Activated CD4-positive, CD25-positive, alpha-beta regulatory T cell treated with anti-CD3 and anti-CD28 coated beads, Interleukin-2, amount 50 U/mL, for 24 hours (primary cell): Measurements from ENCODE around the gene KATNB1.
"Not testable (repeated sequence)": the region's sequence is repeated elsewhere in the genome, so short reads cannot be mapped to it uniquely, and the experiment has no call there.

ENCODE experiments used
- ATAC-seq, 2 donors: fragments of 150-1000 bp; cut with Tn5 transposase; one replicate each; pipeline ENCODE4 v1.10.0; 2021; ENCODE audit warnings: mild to moderate bottlenecking in 1 of 2, moderate library complexity in 1 of 2

Gene KATNB1

DNA sequence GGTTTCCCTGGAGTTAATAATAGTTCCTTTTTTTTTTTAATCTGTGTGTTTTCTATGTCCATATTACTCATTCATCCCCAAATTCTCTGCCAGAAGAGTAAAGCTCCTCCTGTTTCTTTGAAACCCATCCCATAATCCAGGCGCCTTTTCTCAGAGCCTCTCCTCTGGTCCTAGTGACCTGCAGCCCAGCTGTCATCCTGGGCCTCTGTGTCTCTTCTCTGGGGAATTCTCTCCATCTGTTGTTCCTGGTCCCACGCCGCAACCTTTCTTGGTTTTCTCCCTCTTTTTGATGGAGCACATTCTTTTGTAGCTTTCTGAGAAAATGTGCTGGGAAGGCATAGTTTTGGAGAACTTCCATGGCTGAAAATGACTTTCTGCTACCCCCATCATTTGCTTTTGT, 10.2 kb downstream of the KATNB1 start:
- ATAC-seq = no peak

DNA sequence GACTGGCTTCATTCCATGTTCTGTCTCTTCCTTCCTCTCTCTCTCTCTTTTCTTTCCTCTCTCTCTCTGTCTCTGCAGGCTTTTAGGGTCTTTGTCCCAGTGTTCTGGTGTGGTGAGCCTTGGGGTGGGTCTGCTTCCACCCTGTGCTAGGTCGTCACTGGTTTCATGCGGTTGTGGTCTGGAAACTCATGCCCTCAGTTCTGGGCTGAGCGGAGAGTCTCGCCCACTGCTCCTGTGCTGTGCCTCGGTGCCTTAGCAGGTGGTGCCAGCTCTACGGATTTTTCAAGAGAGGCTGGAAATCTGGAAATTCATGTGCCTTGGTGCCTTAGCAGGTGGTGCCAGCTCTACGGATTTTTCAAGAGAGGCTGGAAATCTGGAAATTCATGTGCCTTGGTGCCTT, 10.7 kb downstream of the KATNB1 start:
- not testable (repeated sequence) for ATAC-seq

DNA sequence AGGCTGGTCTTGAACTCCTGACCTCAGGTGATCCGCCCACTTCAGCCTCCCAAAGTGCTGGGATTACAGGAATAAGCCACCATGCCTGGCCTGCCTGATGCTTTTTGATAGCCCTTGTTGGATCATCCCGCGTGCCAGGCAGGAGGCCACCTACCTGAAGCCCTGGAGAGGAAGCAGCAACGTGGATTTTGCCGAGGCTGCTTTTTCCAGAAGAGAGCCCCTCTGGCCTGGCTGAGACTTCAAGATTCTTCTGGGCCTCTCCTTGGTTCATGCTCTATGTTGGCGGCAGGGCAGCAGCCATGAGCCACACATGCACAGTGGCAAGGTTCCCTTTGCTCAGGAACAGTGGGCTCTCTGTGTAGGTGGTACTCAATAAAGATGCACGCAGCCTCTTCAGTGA, 11.5 kb downstream of the KATNB1 start:
- ATAC-seq = no peak

DNA sequence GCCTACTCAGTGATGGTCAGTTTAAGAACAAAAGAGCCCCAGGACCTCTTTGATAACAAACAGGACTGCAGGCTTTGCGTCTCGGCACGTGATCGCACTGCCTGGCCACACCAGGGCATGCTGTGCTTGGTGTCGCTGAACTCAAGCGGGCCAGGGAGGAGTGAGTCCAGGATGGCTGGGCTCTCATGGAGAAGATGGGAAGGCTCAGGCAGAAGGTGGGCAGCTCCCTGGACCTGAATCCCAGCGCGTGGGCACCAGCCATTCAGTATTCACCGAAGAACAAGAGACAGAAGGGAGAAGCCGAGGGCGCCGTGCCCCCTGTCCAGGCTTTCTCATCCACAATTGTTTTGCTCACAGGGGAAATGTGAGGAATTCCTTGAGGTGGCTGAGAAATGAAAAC, 11.9 kb downstream of the KATNB1 start:
- no peak for ATAC-seq

DNA sequence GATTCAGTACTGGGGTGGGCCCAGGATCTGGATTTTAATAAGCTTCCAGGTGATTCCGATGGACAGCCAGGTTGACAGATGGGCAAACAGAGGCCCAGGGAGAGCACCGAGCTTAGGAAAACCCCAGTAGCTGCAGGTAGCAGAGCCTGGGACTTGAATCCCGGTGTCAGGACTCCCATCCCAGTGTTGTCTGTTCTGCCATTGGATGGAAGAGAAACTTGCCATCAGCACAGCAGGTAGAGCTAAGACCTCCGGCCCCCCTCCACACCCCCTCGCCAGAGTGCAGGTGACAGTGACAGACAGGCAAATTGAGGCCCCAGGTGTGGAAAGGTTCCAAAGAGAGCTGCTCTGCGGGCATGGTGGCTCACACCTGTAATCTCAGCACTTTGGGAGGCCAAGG, 12.4 kb downstream of the KATNB1 start:
- ATAC-seq = no peak

DNA sequence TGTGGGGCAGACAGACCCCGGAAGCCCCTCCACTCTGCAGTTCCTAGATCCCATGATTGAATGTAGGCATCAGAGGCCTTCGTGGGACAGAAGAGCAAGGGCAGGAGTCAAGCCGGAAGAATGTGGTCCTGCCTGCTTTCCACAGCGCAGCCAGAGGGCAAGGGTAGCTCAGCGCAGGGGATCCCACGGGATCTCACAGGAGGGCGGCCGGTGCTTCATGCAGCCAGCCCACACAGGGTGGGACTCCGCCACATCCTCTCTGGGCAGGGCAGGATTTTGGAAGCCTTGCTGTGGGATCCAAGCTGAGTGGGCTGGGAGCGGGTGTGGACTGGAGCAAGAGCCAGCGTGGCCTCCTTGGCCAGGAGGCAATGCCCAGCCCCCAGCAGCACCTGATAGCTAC, 13.0 kb downstream of the KATNB1 start:
- no peak for ATAC-seq

DNA sequence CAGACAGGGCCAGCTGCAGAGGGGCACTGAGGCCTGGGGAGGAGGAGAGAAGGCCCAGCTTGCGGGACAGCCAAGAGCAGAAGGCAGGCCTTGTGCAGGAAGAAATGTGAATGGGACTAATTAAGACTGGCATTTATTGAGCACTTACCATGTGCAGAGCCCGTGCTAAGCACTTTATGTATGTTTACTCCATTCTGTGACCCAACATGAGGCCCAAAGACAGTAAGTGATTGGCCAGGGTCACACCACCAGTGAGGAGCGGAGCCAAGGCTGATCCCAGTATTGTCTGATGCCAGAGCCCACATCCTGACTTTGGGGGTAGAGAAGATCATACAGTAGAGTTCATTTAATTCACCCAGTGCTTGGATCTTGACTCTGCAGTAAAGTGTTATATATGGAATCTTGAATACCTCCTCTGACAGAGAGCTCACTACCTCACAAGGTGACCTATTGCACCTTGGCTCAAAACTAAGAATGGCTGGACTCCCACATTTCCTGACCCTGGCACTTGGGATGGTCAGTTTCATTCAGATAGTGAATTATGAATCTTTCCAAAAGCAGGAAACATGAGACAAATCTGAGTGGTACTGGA, 13.6 kb downstream of the KATNB1 start:
- ATAC-seq = no peak

DNA sequence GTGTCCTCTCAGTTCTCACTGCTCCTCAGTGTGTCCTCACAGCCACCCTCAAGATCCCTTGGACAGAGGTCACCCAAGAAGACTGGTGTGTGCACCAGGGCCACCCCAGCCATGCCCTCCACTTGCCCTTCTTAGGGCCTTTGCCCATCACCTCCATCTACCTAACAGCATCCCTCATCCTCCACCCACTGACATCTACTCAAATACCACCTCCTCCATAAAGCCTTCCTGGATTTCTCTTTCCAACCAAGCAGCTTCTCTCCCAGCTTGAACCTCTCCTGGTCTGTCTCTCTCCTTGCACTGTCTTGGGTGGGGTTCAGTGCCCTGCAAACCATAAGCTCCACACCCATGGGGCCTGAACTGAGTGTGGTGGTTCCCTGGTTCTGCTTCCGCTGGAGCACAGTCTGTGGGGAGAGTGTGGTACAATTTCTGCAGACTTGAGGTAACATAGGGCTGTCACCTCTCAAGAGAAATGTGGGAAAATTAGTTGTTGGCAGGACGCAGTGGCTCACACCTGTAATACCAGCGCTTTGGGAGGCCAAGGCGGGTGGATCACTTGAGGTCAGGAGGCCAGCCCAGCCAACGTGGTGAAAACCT, 14.4 kb downstream of the KATNB1 start:
- no peak for ATAC-seq

DNA sequence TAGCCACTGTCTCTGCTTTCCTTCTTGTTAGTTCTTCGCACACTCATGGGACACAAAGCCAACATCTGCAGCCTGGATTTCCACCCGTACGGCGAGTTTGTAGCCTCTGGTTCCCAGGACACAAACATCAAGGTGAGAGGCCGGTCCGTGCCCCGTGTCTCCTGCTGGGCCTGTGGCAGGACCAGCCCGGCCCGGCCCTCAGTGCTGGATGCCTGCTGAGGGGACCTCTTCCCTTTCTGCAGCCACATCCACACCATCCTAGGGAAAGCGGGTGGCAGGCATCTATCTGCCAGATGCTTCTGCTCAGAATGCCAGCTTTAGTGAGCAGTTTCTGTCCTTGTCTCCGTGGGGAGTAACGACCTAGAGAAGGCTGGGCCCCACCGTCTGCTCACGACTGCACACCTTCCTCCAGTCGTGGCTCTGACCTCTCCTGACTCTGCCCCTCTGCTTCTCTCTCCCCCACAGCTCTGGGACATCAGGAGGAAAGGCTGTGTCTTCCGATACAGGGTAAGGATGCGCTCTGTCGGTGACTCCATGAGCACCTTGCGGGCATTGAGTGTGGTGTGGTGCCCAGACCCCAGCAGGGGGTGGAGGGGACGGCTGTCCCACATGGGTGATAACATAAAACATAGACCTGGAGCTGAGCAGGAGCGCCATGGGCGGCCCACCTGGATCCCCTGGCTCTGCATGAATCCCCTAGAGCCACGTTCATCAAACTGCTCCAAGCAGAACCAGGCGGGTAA, 15.4 kb downstream of the KATNB1 start:
- ATAC-seq = no peak

DNA sequence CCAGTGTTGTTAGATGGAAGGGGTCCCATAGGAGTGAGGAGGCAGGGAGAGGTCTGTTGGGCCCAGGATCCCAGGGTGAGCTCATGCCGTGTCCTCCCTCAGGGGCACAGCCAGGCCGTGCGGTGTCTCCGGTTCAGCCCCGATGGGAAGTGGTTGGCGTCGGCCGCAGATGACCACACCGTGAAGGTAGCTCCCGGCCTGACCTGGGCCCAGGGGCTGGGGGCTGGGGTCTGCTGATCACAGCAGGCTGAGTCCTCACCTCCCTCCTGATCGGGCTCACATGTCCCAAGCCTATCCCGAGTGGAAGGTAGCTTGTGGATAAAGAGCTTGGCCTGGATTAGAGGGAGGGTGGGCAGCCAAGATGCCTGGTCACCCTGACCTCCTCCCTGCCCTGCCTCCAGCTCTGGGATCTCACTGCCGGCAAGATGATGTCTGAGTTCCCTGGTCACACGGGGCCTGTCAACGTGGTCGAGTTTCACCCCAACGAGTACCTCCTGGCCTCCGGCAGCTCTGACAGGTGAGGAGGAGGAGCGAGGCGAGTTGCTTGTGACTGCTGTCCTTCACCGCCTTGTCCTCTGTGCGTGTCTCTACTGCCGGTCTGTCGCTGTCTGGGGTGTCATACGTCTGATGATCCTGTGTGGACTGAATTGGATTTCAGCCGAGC, 16.1 kb downstream of the KATNB1 start:
- ATAC-seq = peak in 1 of 2 donors; percentile 8

DNA sequence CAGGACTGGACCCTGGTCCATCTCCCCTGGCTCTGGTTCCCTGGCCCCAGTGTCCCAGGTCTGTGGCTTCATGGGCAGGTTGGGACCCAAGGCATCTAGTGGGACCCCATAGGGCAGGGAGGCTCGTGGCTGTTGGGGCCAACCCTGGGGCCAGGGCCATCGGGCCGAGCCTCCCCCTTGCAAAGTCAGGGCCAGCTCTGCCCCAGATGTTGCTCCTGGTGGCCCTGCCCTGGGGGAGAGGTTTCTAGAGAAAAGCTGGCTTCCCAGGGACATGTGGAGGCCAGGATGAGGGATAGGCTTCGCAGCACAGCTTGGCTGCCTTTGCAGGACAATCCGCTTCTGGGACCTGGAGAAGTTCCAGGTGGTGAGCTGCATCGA, 16.6 kb downstream of the KATNB1 start:
- no peak for ATAC-seq

DNA sequence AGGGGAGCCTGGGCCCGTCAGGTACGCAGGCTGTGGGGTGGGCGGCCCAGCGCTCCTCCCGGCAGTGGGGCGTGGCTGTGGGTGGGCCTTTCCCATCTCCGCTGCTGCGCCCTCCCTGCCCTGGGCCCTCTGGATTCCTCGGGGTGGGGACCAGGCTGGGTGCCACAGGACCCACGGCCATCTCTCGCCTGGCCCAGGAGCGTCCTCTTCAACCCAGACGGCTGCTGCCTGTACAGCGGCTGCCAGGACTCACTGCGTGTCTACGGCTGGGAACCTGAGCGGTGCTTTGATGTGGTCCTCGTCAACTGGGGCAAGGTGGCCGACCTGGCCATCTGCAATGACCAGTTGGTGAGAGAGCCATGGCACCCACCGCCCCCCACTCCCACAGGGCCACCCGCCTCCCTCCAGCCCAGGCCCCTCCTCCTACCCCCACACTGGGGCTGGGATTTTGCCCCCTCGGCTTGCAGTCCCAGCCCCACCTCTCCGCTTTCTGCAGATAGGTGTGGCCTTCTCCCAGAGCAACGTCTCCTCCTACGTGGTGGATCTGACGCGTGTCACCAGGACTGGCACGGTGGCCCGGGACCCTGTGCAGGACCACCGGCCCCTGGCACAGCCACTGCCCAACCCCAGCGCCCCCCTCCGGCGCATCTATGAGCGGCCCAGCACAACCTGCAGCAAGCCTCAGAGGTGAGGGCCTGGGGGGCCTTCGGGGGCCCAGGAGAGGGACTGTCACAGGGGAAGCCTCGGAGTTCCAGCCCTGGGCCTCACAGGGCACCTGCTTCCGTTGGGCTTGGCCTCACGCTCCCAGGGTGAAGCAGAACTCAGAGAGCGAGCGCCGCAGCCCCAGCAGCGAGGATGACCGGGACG, 17.2 kb downstream of the KATNB1 start:
- ATAC-seq = no peak

DNA sequence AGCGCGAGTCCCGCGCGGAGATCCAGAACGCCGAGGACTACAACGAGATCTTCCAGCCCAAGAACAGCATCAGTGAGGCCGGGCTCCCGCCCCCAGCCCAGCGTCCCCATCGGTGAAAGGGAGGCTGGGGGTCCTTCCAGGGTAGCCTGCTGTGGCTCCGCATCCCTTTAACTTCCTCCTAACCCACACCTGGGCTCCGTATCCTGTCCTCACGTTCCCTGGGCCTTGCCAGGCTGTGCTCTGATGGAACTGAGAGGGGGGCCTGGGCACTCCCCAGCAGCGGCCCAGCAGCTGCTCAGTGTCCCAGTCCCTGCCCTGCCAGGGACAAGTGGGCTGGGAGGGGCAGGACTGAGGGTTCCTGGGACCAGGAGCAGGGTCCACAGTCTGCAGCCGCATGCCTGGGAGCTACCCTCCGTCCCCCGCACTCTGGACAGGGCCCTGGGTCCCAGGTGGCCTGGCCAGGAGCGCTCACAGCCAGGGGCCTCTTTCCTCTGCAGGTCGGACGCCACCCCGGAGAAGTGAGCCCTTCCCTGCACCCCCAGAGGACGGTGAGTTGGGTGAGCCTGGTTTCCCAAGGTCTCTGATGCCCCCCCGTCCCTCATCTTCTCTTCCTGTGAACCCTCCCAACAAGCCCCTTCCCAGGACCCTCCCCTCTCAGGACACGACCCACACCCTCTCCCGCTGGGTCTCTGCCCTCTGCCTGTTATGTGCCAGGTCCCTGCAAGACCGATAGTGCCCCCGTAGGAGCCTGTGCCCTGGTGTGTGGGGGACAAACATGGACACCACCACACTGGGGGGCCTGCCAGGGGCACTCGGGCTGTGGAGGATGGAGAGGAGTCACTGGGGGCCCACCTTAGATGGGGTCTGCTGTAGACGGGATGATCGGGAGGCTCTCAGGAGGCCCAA, 18.1 kb downstream of the KATNB1 start:
- ATAC-seq = no peak

DNA sequence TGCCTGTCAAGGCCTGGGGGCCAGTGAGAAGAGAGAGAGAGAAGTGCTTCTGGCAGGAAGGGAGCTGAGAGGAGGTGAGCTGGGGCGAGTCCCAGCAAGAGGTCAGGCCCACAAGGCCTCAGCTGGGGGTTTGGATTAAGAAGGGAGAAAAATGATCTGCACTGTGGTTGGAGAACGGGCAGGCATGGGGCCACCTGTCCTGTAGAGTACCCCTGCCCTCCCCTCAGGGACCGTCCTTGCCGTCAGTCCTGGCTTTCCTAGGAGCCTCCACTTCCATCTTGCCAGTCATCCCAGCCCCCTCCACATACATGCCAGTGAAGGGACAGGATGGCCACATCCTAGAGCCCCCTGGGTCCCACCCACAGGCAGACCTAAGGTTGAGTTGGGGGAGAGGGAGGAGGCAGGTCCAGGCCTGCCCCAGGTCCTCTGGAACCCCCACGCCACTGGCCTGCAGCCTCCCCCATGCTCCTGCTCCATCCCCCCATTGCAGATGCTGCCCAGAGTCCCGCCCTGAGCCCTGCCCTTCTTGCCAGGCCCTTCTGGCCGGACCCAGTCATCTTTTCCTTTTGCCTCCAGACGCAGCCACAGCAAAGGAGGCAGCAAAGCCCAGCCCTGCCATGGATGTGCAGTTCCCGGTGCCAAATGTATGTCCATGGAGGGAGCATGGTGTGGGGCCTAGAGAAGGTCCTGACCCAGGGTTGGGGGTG, 18.9 kb downstream of the KATNB1 start:
- no peak for ATAC-seq

DNA sequence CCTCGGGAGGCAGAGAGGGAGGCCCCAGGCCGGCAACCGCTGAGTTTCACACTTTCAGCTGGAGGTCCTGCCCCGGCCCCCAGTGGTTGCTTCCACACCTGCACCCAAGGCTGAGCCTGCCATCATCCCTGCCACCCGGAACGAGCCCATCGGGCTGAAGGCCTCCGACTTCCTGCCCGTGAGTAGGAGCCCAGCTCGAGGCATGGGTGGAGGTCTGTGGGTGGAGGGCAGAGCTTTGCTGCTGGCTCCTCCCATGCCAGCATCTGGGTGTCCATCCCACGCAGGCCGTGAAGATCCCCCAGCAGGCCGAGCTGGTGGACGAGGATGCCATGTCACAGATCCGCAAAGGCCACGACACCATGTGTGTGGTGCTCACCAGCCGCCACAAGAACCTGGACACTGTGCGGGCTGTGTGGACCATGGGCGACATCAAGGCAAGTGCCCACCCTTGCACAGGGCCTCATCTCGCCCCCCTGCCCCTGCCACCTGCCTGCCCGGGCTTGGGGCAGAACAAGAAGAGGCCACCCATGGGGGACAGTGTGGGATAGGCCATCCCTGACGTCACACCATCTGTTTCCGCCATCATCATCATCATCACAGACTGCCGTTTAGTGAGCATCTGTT, 19.6 kb downstream of the KATNB1 start:
- no peak for ATAC-seq

DNA sequence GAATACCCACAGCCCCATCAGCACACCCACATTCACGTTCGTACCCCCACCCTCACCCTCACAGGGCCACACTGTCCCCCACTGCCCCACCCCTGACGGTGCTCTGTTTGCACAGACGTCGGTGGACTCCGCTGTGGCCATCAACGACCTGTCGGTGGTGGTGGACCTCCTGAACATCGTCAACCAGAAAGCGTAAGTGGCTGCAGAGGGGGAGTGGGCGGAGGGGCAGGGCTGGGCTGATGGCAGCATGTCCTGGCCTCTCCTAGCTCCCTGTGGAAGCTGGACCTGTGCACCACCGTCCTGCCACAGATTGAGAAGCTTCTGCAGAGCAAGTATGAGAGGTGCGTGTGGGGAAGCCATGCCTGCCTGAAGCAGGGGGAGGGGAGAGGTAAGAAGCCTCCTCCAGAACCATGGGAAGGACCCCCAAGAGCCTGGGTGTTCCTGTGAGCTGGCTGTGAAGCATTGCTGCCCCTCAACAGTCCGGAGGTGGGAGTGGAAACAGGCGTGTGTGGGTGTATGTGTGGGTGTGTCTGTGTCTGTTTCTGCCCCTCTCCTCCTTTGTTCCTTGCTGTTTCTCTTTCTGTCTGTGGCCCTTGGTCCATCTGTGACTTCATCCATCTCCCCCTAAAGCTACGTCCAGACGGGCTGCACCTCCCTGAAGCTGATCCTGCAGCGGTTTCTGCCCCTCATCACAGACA, 20.3 kb downstream of the KATNB1 start:
- no peak for ATAC-seq

DNA sequence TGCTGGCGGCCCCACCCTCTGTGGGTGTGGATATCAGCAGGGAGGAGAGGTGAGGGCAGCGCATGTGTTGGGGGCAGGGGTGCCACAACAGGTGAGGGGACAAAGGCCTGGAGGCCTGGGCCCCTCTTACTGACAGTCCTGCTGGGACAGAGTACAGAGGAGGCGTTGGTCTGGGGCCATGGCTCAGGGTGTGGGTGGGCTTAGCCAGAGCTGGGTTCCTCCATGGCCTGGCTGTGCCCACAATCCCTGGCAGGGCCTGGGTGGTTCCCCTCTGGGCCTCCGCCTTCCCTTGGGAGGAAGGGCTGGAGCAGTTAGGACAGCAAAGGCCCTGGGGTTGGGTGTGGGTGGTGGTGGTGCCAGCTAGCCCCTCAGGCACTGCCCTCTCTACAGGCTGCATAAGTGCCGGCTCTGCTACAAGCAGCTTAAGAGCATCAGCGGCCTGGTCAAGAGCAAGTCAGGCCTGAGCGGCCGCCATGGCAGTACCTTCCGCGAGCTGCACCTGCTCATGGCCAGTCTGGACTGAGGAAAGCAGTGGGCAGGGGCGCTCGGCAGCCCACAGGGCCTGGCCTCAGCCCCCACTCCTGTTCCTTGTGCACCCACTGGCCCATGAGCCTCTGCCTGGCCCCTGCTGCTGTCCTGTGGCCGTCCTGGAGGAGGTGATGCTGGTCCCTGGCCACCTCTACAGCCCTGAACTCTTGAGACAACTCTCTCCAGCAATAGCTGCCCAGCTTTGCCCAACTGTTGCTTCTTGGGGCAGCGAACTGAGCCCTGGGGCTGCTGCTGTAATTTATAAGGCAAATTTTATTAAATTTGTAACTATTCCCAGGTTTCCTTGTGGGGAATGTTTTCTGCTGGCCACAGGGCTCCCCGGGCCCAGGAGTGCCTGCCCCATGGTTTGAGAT, 21.1 kb downstream of the KATNB1 start:
- no peak for ATAC-seq

DNA sequence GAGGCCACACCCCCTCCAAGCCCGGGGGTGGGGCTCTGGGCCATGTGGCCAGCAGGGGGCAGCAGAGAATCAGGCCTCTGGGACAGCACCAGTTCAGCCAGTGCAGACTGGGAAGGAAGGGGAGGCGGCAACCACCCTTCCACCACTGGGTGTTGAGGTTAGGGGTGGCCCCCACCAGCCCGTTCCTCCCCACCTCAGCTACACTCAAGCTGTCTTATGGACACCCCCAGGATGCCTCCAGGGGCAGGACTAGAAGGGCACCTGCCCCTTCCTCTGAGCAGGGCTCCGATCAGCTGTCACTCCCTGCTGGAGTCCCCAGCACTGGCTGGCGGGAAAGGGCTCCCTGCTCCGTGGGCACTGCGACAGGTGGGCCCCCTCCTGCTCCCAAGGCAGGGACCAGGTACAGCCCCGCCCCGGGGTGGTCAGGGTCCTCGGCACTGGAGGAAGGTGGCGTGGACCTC, 21.8 kb downstream of the KATNB1 start:
- peak; percentile 93 to 94 for ATAC-seq

DNA sequence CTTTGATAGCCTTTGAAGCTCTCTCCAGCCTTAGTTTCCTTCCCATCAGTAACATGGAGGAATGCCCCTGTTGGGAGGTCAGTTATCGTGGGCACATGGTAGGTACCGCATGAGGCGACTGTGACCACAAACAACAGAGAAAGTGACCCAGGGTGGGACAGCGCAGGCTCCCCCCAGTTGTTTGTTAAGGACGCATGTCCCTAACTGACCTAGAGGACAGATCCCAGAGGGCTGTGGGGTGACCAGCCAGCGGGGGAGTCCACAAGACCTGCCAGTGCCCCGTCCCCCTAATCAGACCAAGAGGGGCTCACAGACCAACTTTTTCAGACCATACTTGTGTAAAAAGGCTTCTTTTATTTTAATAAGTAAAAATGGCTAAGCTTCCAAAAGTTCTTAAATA, 22.3 kb downstream of the KATNB1 start:
- ATAC-seq = no peak
